GM12865 (cell line): ENCODE data around the gene EXD1.
"Not testable (repeated sequence)": the region's sequence is repeated elsewhere in the genome, so short reads cannot be mapped to it uniquely, and the experiment has no call there.

Experiments used
- DNase-seq: peaks from one replicate; pipeline ENCODE4 v3.0.0; 2010; ENCODE audit warnings: low read depth
- H3K4me3 ChIP-seq: 2 replicates; pipeline ENCODE4 v1.5.1; 2011; ENCODE audit warnings: mild to moderate bottlenecking, low read depth, low read length, control low read depth
- CTCF ChIP-seq: IDR thresholded peaks from 2 replicates; pipeline ENCODE4 v1.5.1; 2011; ENCODE audit warnings: low read length, control low read depth, low read depth, inconsistent platforms; ENCODE audit not compliant: insufficient read depth; ENCODE audit errors: missing control alignments

Gene EXD1

GRCh38 chr15:41251411-41251810, 20.9 kb upstream of the EXD1 start:
- no peak for TF ChIP-seq CTCF
- no peak for DNase-seq
- H3K4me3 ChIP-seq: no peak overlapping the region

- not testable (repeated sequence) for H3K4me3 ChIP-seq, DNase-seq
Measured at GRCh38 chr15:41250745-41251144, 20.2 kb upstream of the EXD1 start.

GRCh38 chr15:41241221-41241964, 10.8 kb upstream of the EXD1 start:
- DNase-seq: no peak
- no peak overlapping the region for H3K4me3 ChIP-seq
- TF ChIP-seq CTCF: no peak

GRCh38 chr15:41238100-41238499, 7.5 kb upstream of the EXD1 start:
- no peak for DNase-seq
- no peak for TF ChIP-seq CTCF
- H3K4me3 ChIP-seq: no peak overlapping the region

GRCh38 chr15:41235929-41236328, 5.4 kb upstream of the EXD1 start:
- TF ChIP-seq CTCF: no peak
- H3K4me3 ChIP-seq: no peak overlapping the region
- no peak for DNase-seq

GRCh38 chr15:41235228-41235627, 4.7 kb upstream of the EXD1 start:
- not testable (repeated sequence) for H3K4me3 ChIP-seq, DNase-seq

GRCh38 chr15:41233367-41233771, 2.8 kb upstream of the EXD1 start:
- no peak for TF ChIP-seq CTCF
- no peak overlapping the region for H3K4me3 ChIP-seq
- DNase-seq: no peak

GRCh38 chr15:41231422-41232226, 1.1 kb upstream of the EXD1 start:
- H3K4me3 ChIP-seq: peak overlapping the region; percentile 62
- DNase-seq: no peak
- no peak for TF ChIP-seq CTCF
